ENCODE measurements around the gene SPON1. TPM values are rescaled to one million over a fixed set of nuclear protein-coding genes. Genes with fewer than 3 reads are reported as not detected.

The SPON1 gene
- total RNA-seq, 1 experiment from 2014 or later, result 0.10 TPM

GRCh38 chr11:13963949-13964770, 1.6 kb downstream of the SPON1 start:
- Histone ChIP-seq H3K9me3 (ENCODE audit: control insufficient read depth, insufficient read depth, low read depth, low read length) (no peaks in the 10 kb centered on the region), H3K4me1 (ENCODE audit: control insufficient read depth, insufficient read depth, low read length) (no peaks in the 10 kb centered on the region), H3K27me3 (ENCODE audit: control insufficient read depth, insufficient read depth, low read length) (peaks cover 70% of the 10 kb centered on the region), H3K36me3 (ENCODE audit: control insufficient read depth, insufficient read depth, low read length) (no peaks in the 10 kb centered on the region), H3K4me3 (ENCODE audit: low read depth in 2 of 2, low read length in 2 of 2) (peak overlapping the region in 1 of 2 experiments; percentile 26; a peak in 2 of 4 replicates), H3K27ac (ENCODE audit: low read length) (no peak overlapping the region)
- intact Hi-C loops (cut with micrococcal nuclease; ENCODE audit: unreplicated experiment) (no loop called here), in situ Hi-C loops (cut with HindIII; ENCODE audit: low pct_unique_long_range_greater_than_20kb, low sequenced_read_pairs) (loop anchor here (25.0 kb wide), 1 partner anchor 273 kb away; no protein-coding TSS in a partner anchor)
- ATAC-seq, result peak; percentile 58
- no TSS peak for BruUV-seq (replicated peaks)
- POLR2A ChIA-PET, result no interaction called here
- DNase-seq (ENCODE audit: low read depth, low spot score), result no peak
- CTCF ChIA-PET, result interaction anchor here (0.6 kb wide), 1 partner anchor 477 kb away, joined by 3 read pairs; no protein-coding TSS in a partner anchor
- TF ChIP-seq POLR2AphosphoS5 (IDR thresholded peaks at IDR 0.05; ENCODE audit: low read depth, low read length) (no peak), SIN3A (IDR thresholded peaks at IDR 0.05; ENCODE audit: borderline replicate concordance, insufficient read depth, low read depth, low read length) (no peak), CTCF (IDR thresholded peaks at IDR 0.05) (no peak), TCF7L2 (IDR thresholded peaks at IDR 0.05; ENCODE audit: low read depth, low read length) (no peak), REST (IDR thresholded peaks at IDR 0.05; ENCODE audit: insufficient read depth in 1 of 2, low read depth in 2 of 2, low read length in 1 of 2) (no peak)

GRCh38 chr11:13964771-13965074, 2.2 kb downstream of the SPON1 start:
- DNase-seq (ENCODE audit: low read depth, low spot score) (no peak), ATAC-seq (no peak)
- CTCF ChIA-PET, result interaction anchor here (0.6 kb wide), 1 partner anchor 477 kb away, joined by 3 read pairs; no protein-coding TSS in a partner anchor
- intact Hi-C loops (cut with micrococcal nuclease; ENCODE audit: unreplicated experiment), result no loop called here
- TF ChIP-seq POLR2AphosphoS5 (IDR thresholded peaks at IDR 0.05; ENCODE audit: low read depth, low read length) (no peak), CTCF (IDR thresholded peaks at IDR 0.05) (no peak), SIN3A (IDR thresholded peaks at IDR 0.05; ENCODE audit: borderline replicate concordance, insufficient read depth, low read depth, low read length) (no peak), TCF7L2 (IDR thresholded peaks at IDR 0.05; ENCODE audit: low read depth, low read length) (no peak), REST (IDR thresholded peaks at IDR 0.05; ENCODE audit: insufficient read depth in 1 of 2, low read depth in 2 of 2, low read length in 1 of 2) (no peak)
- in situ Hi-C loops (cut with HindIII; ENCODE audit: low pct_unique_long_range_greater_than_20kb, low sequenced_read_pairs), result loop anchor here (25.0 kb wide), 1 partner anchor 273 kb away; no protein-coding TSS in a partner anchor
- H3K27ac ChIP-seq (ENCODE audit: low read length), result no peak overlapping the region
- no TSS peak for BruUV-seq (replicated peaks)
- H3K4me1 ChIP-seq (ENCODE audit: control insufficient read depth, insufficient read depth, low read length), result no peaks in the 10 kb centered on the region
- H3K36me3 ChIP-seq (ENCODE audit: control insufficient read depth, insufficient read depth, low read length), result no peaks in the 10 kb centered on the region
- H3K9me3 ChIP-seq (ENCODE audit: control insufficient read depth, insufficient read depth, low read depth, low read length), result no peaks in the 10 kb centered on the region
- H3K4me3 ChIP-seq (ENCODE audit: low read depth in 2 of 2, low read length in 2 of 2), result peak overlapping the region in 1 of 2 experiments; percentile 26; a peak in 2 of 4 replicates
- POLR2A ChIA-PET, result no interaction called here
- H3K27me3 ChIP-seq (ENCODE audit: control insufficient read depth, insufficient read depth, low read length), result peaks cover 71% of the 10 kb centered on the region
